ENCODE data around the gene DCLK1. TPM values are rescaled to one million over a fixed set of nuclear protein-coding genes. Genes with fewer than 3 reads are reported as not detected.

DCLK1 gene
- total and polyA plus RNA-seq, 10 of the 15 experiments (the other 5 are each of a cell fraction or from before 2014, with no cell fraction given), result not detected

- TF ChIP-seq ZBTB4 (CRISPR knock-in tag; IDR thresholded peaks at IDR 0.05) (no peak), TARDBP (IDR thresholded peaks at IDR 0.05; ENCODE audit: borderline replicate concordance) (no peak)
Observed at GRCh38 chr13:35849256-35849644, 281.9 kb downstream of the DCLK1 start (continued).

GRCh38 chr13:35848336-35849255 lies 282.6 kb downstream of the DCLK1 start:
- no peaks in the 10 kb centered on the region for H3K36me3 ChIP-seq (ENCODE audit: control insufficient read depth in 2 of 2, insufficient read depth in 2 of 2, low read length in 1 of 2)
- RAD21 ChIA-PET (ENCODE audit: unreplicated experiment), result no interaction called here
- POLR2A ChIA-PET, result no interaction called here
- H3K4me1 ChIP-seq (ENCODE audit: control insufficient read depth, insufficient read depth, low read length), result no peaks in the 10 kb centered on the region
- no peaks in the 10 kb centered on the region for H3K27me3 ChIP-seq (replicated peaks in 1 of 2; ENCODE audit: control insufficient read depth in 2 of 2, insufficient read depth in 2 of 2, low read length in 1 of 2)
- H3K4me3 ChIP-seq, result no peak overlapping the region
- no peaks in the 10 kb centered on the region for H3K79me2 ChIP-seq (ENCODE audit: control insufficient read depth, insufficient read depth, low read length)
- no peak for TF ChIP-seq NR2F1 (conservative IDR thresholded peaks at IDR 0.05)
- no peak for TF ChIP-seq ZNF274 (IDR thresholded peaks at IDR 0.05; ENCODE audit: insufficient read depth, insufficient read length)
- 0% methylated on average over 3 of the region's 3 CpGs for WGBS (ENCODE audit: insufficient coverage, insufficient replicate concordance, low lambda C conversion rate, missing lambda C conversion rate)
- H3K9me3 ChIP-seq (replicated peaks; ENCODE audit: control insufficient read depth, insufficient read depth, low read length), result no peaks in the 10 kb centered on the region
- no peak overlapping the region for H3K27ac ChIP-seq (ENCODE audit: control insufficient read depth, insufficient read depth)
- no peak overlapping the region for H2AFZ ChIP-seq (ENCODE audit: control insufficient read depth, low read depth, low read length)
- CTCF ChIA-PET, result no interaction called here
- DNase-seq (ENCODE audit: low read depth, low spot score) (no peak), FAIRE-seq (no peak), ATAC-seq (no peak)
- BruUV-seq (replicated peaks), result no TSS peak
- no peak overlapping the region for H3K4me2 ChIP-seq (ENCODE audit: control insufficient read depth, insufficient read depth)
- no peak overlapping the region for H3K9ac ChIP-seq (ENCODE audit: control insufficient read depth, insufficient read depth, low read length)
- intact Hi-C loops (cut with micrococcal nuclease; ENCODE audit: unreplicated experiment) (loop anchor here (2.0 kb wide), 1 partner anchor 20 kb away; no protein-coding TSS in a partner anchor), in situ Hi-C loops (cut with MboI) (no loop called here)
- SMC1A ChIA-PET (ENCODE audit: uncharacterized antibody, unreplicated experiment), result no interaction called here
- no peaks in the 10 kb centered on the region for H4K20me1 ChIP-seq (ENCODE audit: control insufficient read depth, insufficient read depth)
